ENCODE measurements around the gene NCBP1.

The NCBP1 gene

GRCh38 chr9:97722331-97722730, 88.7 kb downstream of the NCBP1 start:
- DNase-seq, result no peak

Measured in CD4-positive, alpha-beta T cell treated with Interleukin-12 subunit alpha and Interleukin-12 subunit beta, for 1 hour (primary cell).